IMR-90 (cell line): ENCODE measurements around the gene PHEX. TPM values are rescaled to one million over a fixed set of nuclear protein-coding genes. Genes with fewer than 3 reads are reported as not detected.

Experiments used
- ATAC-seq: fragments of 200-7000 bp; cut with Tn5 transposase; 2 replicates; pipeline ENCODE4 v1.9.1; 2020; ENCODE audit warnings: low read depth, mild to moderate bottlenecking, moderate library complexity
- BruUV-seq: library from RNA; stranded (reverse); fragments of 400-500 nt; replicated peaks from 2 replicates; lab custom pipeline; 2021; lab: Mats Ljungman, UMichigan
- CTCF ChIA-PET: fragments of 300-600 bp; formaldehyde crosslinking; extraction: SDS; loops from one replicate; lab custom pipeline; 2021; ENCODE audit warnings: antibody characterized with exemption; lab: Yijun Ruan, JAX
- POLR2A ChIA-PET: fragments of 300-600 bp; sonication (Branson Sonifier 250); formaldehyde crosslinking; loops from one replicate; lab custom pipeline; 2022; ENCODE audit warnings: antibody characterized with exemption; ENCODE audit not compliant: unreplicated experiment; lab: Charles Lee
- DNase-seq: peaks from one replicate; pipeline ENCODE4 v3.0.0; 2013
- H2AFZ ChIP-seq: replicated peaks from 2 replicates; pipeline ENCODE3; 2013; ENCODE audit warnings: low read length, mild to moderate bottlenecking; ENCODE audit not compliant: poor library complexity
- H2AK5ac ChIP-seq: 2 replicates; pipeline ENCODE4 v1.6.1; 2013; ENCODE audit warnings: low read depth, low read length, inconsistent platforms
- H2AK9ac ChIP-seq: replicated peaks from 2 replicates; pipeline ENCODE3; 2013; ENCODE audit warnings: mild to moderate bottlenecking, low read depth, low read length, moderate library complexity; ENCODE audit not compliant: poor library complexity
- H2BK120ac ChIP-seq: 2 replicates; pipeline ENCODE4 v1.6.1; 2013; ENCODE audit warnings: low read depth, low read length, inconsistent platforms
- H2BK15ac ChIP-seq: 3 replicates; pipeline ENCODE4 v1.6.1; 2013; ENCODE audit warnings: low read depth, low read length, inconsistent platforms
- H2BK20ac ChIP-seq: 2 replicates; pipeline ENCODE4 v1.6.1; 2013; ENCODE audit warnings: low read depth, mild to moderate bottlenecking, inconsistent platforms, low read length, moderate library complexity
- H2BK5ac ChIP-seq: 2 replicates; pipeline ENCODE4 v1.6.1; 2013; ENCODE audit warnings: mild to moderate bottlenecking, low read depth, low read length, inconsistent platforms; ENCODE audit not compliant: poor library complexity, severe bottlenecking
- H3K14ac ChIP-seq: replicated peaks from 2 replicates; pipeline ENCODE4 v1.6.1; 2013; ENCODE audit warnings: low read depth, low read length, inconsistent platforms
- H3K18ac ChIP-seq: 2 replicates; pipeline ENCODE4 v1.6.1; 2013; ENCODE audit warnings: low read depth, low read length, control low read depth
- H3K23ac ChIP-seq: 2 replicates; pipeline ENCODE4 v1.6.1; 2013; ENCODE audit warnings: low read depth, low read length, inconsistent platforms
- H3K27ac ChIP-seq: 2 replicates; pipeline ENCODE4 v1.5.1; 2013; ENCODE audit warnings: mild to moderate bottlenecking, control low read depth, low read length; ENCODE audit not compliant: insufficient read depth
- H3K27me3 ChIP-seq: 2 replicates; pipeline ENCODE4 v1.6.1; 2013; ENCODE audit warnings: low read length; ENCODE audit not compliant: control insufficient read depth, insufficient read depth
- H3K36me3 ChIP-seq: 2 replicates; pipeline ENCODE4 v1.6.1; 2013; ENCODE audit warnings: low read length, mixed read lengths; ENCODE audit not compliant: control insufficient read depth, insufficient read depth
- H3K4ac ChIP-seq: 2 replicates; pipeline ENCODE4 v1.6.1; 2013; ENCODE audit warnings: low read depth, low read length, inconsistent platforms
- H3K4me1 ChIP-seq: 2 replicates; pipeline ENCODE4 v1.6.1; 2013; ENCODE audit warnings: low read length, mixed read lengths; ENCODE audit not compliant: control insufficient read depth, insufficient read depth
- H3K4me2 ChIP-seq: 2 replicates; pipeline ENCODE4 v1.6.1; 2013; ENCODE audit warnings: low read depth, mild to moderate bottlenecking, control low read depth, low read length, moderate library complexity
- H3K4me3 ChIP-seq: 2 replicates; pipeline ENCODE4 v1.5.1; 2013; ENCODE audit warnings: low read depth, mild to moderate bottlenecking, control low read depth, low read length, moderate library complexity; ENCODE audit not compliant: insufficient read depth
- H3K56ac ChIP-seq: 2 replicates; pipeline ENCODE4 v1.6.1; 2013; ENCODE audit warnings: low read length, inconsistent platforms; ENCODE audit not compliant: insufficient read depth; ENCODE audit errors: extremely low read depth
- H3K79me1 ChIP-seq, 2 experiments: 2 replicates each; pipeline ENCODE4 v1.6.1; 2013; ENCODE audit warnings: low read length in 2 of 2, inconsistent platforms in 1 of 2, low read depth in 1 of 2
- H3K9ac ChIP-seq: 2 replicates; pipeline ENCODE4 v1.6.1; 2013; ENCODE audit warnings: low read depth, low read length, control low read depth
- H3K9me1 ChIP-seq: 2 replicates; pipeline ENCODE4 v1.6.1; 2013; ENCODE audit warnings: low read length, inconsistent platforms; ENCODE audit not compliant: insufficient read depth
- H3K9me3 ChIP-seq: 2 replicates; pipeline ENCODE4 v1.6.1; 2013; ENCODE audit warnings: low read length; ENCODE audit not compliant: control insufficient read depth, insufficient read depth
- H4K20me1 ChIP-seq: 2 replicates; pipeline ENCODE4 v1.6.1; 2013; ENCODE audit warnings: low read length, inconsistent platforms; ENCODE audit not compliant: insufficient read depth
- H4K5ac ChIP-seq: 2 replicates; pipeline ENCODE4 v1.6.1; 2013; ENCODE audit warnings: mild to moderate bottlenecking, low read depth, low read length, control low read depth
- H4K8ac ChIP-seq, 2 experiments: 2 replicates each; pipeline ENCODE4 v1.6.1; 2013; ENCODE audit warnings: low read depth in 2 of 2, low read length in 2 of 2, control low read depth in 1 of 2, inconsistent platforms in 1 of 2
- H4K91ac ChIP-seq: 2 replicates; pipeline ENCODE4 v1.6.1; 2013; ENCODE audit warnings: low read depth, low read length, inconsistent platforms; ENCODE audit not compliant: insufficient read depth
- BHLHE40 ChIP-seq: fragments of 150-350 bp; IDR thresholded peaks from 2 replicates; pipeline ENCODE4 v1.6.1; 2016; ENCODE audit warnings: mild to moderate bottlenecking, low read depth, low read length
- MXI1 ChIP-seq: IDR thresholded peaks from 2 replicates; pipeline ENCODE4 v1.6.1; 2012; ENCODE audit warnings: low read depth, mild to moderate bottlenecking, low read length, moderate library complexity, borderline replicate concordance
- WGBS, 2 experiments: methylation state at CpG; one replicate each; pipeline versions ENCODE4 v1.1.5 to v1.1.7; 2013; ENCODE audit warnings: missing lambda C conversion rate in 2 of 2; ENCODE audit not compliant: insufficient read length in 1 of 2; ENCODE audit errors: extremely low coverage in 2 of 2; 5-methylcytosine and 5-hydroxymethylcytosine counted together
- dilution Hi-C: fragments of 300-500 bp; cut with HindIII; formaldehyde crosslinking; loops from one replicate; pipeline ENCODE4 v1.14.3; 2018; ENCODE audit warnings: low sequenced_read_pairs; ENCODE audit not compliant: unreplicated experiment
- in situ Hi-C: fragments of 300-500 bp; cut with MboI; formaldehyde crosslinking; loops from 3 replicates; pipeline ENCODE4 v1.14.3; 2019; ENCODE audit warnings: low sequenced_read_pairs, inconsistent platforms, mixed read lengths
- intact Hi-C: fragments of 100-400 bp; cut with micrococcal nuclease; formaldehyde crosslinking; loops from 2 replicates; pipeline ENCODE4 v1.10.0; 2022
- polyA plus RNA-seq, 3 experiments: library from polyadenylated mRNA; depleted of rRNA; stranded (reverse); fragments of >200 nt; gene quantifications; 2 replicates each; pipeline ENCODE4 v1.2.3, GENCODE V29; 2012; ENCODE audit warnings: low replicate concordance in 1 of 3
- total RNA-seq: library from RNA; depleted of rRNA; stranded (reverse); fragments of >200 nt; gene quantifications from 2 replicates; pipeline ENCODE4 v1.2.3, GENCODE V29; 2012

Gene PHEX
- total and polyA plus RNA-seq, 2 of the 4 experiments (the other 2 are of a cell fraction): 0.10 to 0.18 TPM

- no peak overlapping the region for H4K5ac ChIP-seq
- no peak overlapping the region for H2AK9ac ChIP-seq
- CTCF ChIA-PET: no interaction called here
- H3K27ac ChIP-seq: no peak overlapping the region
- H3K4me2 ChIP-seq: no peak overlapping the region
- no peaks in the 10 kb centered on the region for H3K9me3 ChIP-seq
- H3K14ac ChIP-seq: no peak overlapping the region
- POLR2A ChIA-PET: no interaction called here
- WGBS, 2 experiments: no CpG with 5 or more reads among the region's 7 CpGs
- in situ Hi-C loops (no loop called here), dilution Hi-C loops (no loop called here), intact Hi-C loops (no loop called here)
- BruUV-seq: no TSS peak
- H3K18ac ChIP-seq: no peak overlapping the region
- H3K4ac ChIP-seq: no peak overlapping the region
- H2BK15ac ChIP-seq: no peak overlapping the region
- DNase-seq (no peak), ATAC-seq (no peak)
- TF ChIP-seq BHLHE40: no peak
- TF ChIP-seq MXI1: no peak
- H4K20me1 ChIP-seq: no peaks in the 10 kb centered on the region
- H4K8ac ChIP-seq: no peak overlapping the region
- H2BK5ac ChIP-seq: no peak overlapping the region
- no peak overlapping the region for H3K23ac ChIP-seq
- H3K9me1 ChIP-seq: no peaks in the 10 kb centered on the region
- H2AFZ ChIP-seq: no peak overlapping the region
- H3K56ac ChIP-seq: no peak overlapping the region
- no peak overlapping the region for H4K91ac ChIP-seq
- no peaks in the 10 kb centered on the region for H3K79me1 ChIP-seq
- no peaks in the 10 kb centered on the region for H3K27me3 ChIP-seq
- H2BK20ac ChIP-seq: no peak overlapping the region
- peaks cover 4% of the 10 kb centered on the region for H3K4me1 ChIP-seq
- no peak overlapping the region for H3K9ac ChIP-seq
- no peak overlapping the region for H3K4me3 ChIP-seq
- H2AK5ac ChIP-seq: no peak overlapping the region
- H2BK120ac ChIP-seq: no peak overlapping the region
- no peaks in the 10 kb centered on the region for H3K36me3 ChIP-seq
These were observed 31.2 kb downstream of the PHEX start for GRCh38 chrX:22063284-22063683.
